NCI-H526 treated with DMSO at 0.1 percent for 48 hours (cell line): ENCODE measurements around the gene AP1B1.
A peak's percentile ranks its signal among the peaks of the same experiment; 100 is the strongest.

Experiments used
- DNase-seq: peaks from one replicate; lab custom pipeline; 2025; lab: John Stamatoyannopoulos, UW

The AP1B1 gene

DNA sequence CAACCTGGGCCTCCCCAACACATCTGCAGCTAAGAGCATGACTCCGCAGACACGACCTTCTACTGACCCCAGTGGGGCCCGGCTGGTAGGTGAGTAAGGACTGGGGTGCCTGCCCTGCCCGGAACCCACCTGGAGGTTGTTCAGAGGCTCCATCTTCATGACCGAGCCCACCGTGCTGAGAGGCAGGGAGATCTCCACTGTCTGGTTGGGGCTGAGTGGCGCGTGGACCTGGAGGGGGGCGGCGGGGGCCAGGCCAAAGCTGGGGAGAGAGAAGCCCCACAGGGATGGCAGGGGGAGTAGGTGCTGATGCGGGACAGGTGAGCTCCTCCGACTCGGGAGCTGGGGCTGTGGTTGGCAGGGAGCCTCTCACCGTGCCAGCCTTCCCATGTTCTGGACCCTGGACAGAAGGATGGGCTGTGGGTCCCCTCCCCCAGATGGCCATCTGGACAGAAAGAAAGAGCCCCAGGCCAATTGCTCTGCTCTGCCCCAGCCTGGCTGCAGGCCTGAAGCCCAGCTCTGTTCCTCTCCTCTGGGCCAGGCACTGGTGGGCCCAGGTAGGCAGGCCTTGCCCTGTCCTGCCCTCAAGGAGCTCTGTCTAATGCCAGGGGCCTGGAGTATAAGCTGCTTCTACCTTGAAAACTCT lies 56.6 kb downstream of the AP1B1 start:
- DNase-seq = no peak

DNA sequence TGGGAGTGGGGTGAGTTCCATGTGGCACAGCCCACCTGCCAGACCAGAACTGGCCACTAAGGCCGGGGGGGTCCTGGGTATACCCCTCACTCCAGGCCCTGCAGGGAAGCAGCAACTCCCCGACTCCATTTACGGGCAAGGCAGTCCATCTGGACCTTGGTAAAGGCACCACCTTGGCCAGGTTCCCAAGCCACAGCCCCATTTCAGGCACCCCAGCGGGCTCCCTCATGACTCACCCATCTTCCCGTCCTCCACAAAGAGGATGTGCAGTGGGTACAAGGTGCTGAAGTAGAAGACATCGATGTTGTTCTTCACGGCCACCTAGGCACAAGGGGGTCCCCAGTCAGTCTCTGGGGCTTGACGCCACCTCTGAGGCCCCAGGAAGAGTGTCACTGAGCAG lies 57.2 kb downstream of the AP1B1 start:
- DNase-seq = no peak

DNA sequence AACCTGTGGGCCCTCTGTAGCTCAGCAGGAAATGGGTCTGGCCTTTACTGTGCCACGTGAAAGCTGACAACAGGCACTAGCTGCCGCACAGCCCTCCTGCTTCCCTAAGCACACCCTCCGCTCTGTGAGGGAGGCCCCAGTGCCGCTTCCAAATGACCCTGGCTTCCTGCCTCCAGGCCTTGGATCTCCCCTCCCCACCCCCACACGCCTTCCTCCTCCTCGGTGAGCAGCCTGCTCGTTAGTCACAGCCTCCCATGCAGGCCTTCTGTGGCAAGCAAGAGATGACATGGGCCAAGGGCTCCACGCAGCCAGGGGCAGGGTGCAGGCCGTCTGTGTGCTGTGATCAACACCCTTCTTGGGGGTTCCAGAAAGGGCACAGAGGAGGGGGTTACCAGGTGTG lies 57.6 kb downstream of the AP1B1 start:
- DNase-seq = no peak

DNA sequence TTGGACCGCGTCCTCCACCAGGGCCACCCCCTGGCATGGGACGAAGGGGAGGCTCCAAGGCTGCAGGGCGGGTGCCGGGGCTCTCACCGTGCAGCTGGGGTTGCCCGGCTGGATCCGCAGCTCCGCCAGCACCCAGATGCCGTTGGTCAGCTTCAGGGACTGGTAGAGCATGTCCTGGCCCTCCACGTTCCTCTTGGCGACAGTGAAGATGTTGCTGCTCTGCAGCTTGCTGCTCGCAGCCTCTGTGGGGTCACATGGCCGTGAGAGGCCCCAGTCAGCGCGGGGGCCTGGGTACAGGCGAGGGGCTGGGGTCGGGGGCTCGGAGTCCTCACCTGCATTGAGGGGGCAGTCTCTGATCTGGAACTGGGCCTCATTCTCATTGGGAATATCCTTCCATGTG lies 58.1 kb downstream of the AP1B1 start:
- no peak for DNase-seq

DNA sequence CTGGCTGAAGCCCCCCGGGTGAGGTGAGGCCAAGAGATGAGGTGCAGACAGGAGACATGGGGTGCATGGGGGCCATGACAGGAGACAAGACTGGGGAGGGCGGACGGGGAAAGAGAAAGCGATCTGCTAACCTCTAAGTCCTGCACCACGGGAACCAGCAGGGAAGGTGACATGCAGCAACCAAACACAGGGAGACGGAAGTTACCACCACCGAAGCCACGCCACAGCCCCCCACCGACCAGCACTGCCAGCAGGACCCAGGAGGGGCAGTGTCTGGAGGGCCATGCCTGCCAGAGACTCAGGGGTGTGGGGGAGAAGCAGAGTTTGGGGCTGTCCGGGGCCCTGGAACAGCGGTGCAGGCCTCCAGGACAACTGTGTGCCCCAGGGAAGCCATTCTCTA lies 58.8 kb downstream of the AP1B1 start:
- no peak for DNase-seq

DNA sequence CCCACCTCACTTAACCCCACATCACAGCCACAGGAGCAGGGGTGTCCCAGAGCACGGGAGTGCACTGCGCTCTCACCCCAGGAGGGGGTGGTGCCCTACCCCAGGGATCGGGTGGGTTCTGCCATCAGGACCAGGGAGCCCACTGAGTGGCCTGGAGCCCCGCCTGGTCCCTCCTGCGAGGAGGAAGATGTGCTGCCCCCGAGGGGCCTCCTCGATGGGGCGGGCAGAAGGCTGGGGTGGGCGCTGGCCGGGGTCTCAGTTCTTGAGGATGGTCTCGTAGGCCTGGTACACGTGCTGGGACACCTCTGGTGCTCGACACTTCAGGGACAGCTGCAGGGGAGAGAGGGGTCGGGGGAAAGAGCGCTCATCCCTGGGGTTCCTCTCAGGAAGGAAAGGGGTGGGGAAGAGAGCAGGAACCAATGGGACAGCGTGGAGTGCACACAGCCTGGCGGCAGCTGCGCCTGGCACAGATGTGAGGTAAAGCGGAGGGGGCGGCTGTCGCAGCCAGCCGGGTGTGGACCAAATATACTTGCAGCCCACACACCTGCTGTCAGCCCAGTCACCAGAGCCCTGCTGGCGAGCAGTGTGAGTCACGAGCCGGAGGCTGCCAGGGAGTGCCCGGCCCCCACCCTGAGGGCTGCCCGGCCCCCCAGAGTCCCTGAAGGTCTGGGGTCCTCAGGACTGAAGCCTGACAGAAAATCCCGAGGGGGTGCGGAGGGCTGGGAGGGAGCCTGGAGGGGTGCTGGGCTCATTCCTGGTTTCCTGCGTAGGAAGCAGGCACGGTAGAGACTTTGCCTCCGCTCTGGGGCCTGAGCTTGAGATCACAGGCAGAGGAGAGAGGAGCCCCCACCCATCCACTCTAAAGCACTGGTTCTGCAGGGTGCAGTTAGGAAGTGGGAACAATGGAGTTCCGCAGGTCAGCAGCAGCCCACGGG lies 59.5 kb downstream of the AP1B1 start:
- DNase-seq = no peak

DNA sequence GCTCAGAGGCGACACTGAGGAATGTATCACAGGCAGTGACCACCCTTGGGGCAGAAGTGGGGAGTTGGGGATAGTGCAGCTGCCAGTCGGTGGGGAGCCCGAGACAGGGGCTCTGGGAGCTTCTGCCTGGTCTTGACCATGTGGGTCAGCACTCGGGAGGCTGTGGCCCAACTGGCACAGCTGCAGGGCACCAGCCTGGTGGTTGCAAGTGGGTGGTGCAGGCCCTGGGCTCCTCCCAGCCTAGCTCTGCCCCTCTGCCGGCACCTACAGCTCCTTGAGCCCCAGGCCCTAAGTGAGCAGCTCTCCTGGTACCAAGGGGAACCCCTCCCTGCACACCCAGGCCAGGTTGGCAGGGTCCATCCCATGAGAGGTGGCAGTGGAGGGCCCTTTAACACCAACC lies 60.3 kb downstream of the AP1B1 start:
- DNase-seq = no peak

DNA sequence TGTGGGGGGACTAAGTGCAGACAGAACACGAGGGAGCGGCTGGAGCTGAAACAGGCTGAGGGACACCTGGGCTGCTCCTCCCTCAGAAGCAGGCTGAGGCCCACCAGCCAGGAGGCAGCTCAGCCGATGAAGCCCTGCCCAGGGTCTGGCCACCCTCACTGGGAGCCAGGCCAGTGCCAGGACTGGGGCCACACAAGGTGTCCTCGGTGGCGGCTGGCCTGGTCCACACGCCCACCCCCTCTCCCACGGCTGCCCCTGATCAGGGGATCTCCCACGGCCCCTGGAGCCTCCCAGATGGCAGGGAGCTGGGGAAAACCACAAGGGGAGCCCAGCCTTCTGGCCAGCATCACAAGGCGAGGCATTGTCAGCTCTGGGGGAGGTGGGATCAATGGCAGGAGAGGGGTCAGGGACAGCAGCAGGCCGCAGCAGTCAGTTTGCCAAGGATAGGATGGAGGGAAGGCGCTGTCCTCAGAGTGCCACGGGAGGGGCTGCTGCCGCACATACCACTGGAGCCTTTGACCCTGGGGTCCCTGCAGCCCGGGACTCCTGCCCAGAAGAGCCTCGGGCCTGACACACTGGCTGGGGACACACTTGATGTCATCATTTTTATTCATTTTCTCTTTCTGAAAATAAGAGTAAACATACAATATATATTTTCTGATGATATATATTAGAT lies 61.1 kb downstream of the AP1B1 start:
- no peak for DNase-seq

DNA sequence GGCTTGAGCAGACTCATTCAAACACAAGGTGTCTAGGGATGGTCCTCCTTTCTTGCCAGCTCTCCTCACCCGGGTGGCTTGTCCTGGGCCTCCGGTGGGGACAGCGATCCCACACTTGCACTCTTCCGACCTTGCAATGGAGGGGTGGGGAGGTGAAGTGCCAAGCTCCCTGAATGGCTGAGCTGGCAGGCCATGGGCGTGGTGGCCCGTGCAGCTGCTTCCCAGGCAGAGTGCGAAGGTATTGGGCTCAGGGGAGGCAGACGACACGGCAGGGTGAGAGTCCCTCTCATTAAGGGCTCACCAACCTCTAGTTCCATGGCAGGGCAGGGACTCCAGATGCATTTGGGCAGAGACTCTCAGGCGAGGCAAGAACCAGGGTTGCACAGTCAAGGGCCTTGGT lies 61.9 kb downstream of the AP1B1 start:
- DNase-seq = no peak

DNA sequence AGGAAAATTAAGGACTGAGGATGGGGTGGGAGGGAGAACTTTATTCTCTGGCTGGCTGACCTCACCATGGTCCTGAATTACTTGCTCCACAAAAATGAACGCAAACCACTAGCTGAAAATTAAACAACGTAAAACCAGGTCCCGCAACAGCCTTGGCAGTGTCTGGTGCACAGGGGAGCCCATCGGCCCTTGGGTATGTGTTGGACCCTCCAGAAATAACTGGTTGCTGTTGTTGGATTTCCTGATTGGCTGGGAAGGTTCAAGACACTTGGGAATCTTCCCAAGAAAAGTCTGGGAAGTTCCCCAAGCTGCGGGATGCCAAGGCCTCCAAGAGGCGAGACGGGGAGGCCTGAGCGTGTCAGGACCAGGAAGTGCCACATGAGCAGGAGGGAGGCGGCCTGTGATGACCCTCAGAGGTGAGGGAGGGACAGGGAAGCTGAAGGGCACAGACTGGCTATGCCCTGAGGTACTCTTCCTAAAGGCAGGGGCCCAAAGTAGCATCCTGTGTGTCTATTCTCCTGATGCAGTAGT lies 62.5 kb downstream of the AP1B1 start:
- no peak for DNase-seq

DNA sequence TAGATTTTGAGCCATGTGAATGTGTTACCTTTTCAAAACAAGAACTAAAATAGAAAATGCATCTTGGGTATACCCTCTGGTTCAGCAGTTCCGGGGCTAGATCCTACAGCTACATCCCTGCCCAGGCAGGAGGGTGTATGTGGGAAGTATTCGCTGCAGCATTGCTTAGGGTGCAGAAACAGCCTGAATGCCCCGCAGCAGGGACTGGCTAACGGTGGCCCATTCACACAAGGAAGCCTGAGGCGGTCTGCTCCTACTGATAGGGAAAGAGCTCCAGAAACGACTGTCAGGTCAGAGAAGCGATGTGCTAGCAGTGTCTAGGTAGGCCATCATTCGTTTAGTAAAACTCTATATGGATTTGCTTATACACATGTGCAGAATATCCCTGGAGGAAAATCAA lies 63.0 kb downstream of the AP1B1 start:
- no peak for DNase-seq

DNA sequence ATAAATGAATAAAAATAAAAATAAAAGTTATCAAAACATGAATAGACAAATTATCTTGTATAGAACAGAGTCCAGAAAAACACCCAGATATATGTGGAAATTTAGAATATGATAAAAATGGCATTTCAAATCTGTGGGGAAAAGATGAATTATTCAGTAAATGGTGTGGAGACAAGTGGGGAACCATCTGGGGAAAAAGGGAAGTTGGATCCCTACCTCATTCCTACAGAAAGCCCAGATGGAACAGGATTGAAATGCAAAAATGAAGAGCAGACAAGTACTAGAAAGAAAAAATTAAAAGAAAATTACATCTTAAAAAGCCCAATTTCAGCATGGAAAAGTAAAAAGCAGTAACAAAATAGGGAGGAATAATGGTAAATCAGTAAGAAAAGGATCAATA lies 64.7 kb downstream of the AP1B1 start:
- no peak for DNase-seq

DNA sequence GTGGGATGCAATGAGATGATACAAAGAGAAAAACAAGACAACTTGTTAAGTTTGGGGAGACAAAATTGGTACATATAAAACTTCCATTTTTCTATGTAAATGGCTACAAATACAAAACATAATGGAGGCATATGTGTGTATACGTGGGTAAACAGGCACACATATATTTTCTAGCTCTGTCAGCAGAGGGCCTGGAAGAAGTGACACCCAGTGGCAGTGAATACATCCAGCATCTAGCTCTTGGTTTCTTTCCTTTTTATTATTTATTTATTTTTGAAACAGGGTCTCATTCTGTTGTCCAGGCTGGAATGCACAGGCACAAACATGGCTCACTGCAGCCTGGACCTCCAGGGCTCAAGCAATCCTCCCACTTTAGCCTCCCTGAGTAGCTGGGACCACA lies 67.8 kb downstream of the AP1B1 start:
- no peak for DNase-seq

DNA sequence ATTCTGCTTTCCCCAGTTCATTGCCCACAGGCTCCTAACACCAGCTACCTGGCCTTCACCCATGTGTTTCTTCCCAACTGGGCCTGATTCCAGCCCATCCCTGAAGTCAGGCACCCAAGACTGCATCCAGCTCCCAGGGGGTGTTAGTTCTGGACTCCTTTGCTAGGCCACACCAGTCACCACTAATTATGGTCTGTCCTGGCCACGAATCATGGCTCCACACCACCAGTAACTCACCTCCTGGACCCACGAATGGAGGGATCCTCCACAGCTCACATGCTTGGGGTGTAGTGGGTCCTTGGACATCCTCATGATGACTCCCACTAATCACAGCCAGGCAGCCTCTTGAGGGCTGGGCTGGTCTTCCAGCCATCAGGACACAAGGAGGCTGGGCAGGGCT lies 69.3 kb downstream of the AP1B1 start:
- no peak for DNase-seq

DNA sequence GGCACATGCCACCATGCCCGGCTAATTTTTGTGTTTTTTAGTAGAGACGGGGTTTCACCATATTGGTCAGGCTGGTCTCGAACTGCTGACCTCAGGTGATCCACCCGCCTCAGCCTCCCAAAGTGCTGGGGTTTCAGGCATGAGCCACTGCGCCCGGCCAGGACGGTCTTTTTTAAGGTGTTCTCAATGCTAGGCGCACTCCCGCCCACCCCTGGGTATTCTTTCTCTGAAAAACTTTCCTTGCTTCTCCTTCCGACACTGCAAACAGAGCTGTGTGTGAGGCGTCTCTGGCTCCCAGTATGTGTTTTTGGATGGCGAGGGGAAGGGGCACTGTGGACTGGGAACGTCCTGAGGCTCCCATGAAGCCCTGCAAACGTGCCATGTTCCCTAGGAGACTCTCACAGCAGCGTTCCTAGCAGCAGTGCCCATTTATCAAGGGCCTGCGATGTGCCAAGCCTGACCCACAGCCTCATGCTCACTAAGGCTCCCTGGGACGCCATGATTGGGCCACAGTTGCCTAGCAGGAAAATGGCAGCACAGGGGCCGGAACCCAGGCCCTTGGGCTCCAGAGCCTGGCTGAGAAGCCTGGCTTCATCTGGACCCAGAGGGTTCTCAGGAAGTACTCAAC lies 70.4 kb downstream of the AP1B1 start:
- no peak for DNase-seq

DNA sequence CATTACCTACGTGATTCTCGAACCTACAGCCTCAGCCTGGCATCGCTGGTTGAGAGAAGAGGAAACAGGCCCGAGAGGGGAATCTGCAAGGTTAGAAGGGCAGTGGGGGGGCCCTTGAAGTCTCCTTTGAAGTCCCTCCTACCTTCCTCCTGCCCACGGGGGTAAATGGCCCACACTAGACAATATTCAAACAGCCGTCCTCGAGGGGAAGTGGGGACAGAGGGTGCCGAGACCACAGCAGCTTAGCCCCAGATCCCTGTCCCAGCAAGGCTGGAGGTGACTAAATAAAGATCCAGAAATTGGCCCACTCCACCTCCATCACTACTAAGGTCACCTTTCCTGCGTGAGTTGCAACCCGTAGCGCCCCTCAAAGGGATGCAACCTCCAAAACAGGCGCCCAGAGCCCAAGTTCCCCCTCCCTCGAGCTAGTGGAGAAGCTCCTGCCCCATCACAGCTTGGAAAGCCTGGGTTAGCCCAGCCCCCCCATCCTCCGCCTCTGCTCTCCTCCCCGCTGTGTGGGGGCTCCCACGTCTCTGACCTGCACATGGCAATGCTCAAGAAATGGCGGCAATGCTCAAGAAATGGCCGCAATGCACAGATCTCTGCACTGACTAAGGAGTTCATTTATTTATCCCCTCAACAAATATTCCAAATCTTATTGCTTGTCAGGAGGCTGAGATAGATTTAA lies 72.1 kb downstream of the AP1B1 start:
- DNase-seq = no peak

DNA sequence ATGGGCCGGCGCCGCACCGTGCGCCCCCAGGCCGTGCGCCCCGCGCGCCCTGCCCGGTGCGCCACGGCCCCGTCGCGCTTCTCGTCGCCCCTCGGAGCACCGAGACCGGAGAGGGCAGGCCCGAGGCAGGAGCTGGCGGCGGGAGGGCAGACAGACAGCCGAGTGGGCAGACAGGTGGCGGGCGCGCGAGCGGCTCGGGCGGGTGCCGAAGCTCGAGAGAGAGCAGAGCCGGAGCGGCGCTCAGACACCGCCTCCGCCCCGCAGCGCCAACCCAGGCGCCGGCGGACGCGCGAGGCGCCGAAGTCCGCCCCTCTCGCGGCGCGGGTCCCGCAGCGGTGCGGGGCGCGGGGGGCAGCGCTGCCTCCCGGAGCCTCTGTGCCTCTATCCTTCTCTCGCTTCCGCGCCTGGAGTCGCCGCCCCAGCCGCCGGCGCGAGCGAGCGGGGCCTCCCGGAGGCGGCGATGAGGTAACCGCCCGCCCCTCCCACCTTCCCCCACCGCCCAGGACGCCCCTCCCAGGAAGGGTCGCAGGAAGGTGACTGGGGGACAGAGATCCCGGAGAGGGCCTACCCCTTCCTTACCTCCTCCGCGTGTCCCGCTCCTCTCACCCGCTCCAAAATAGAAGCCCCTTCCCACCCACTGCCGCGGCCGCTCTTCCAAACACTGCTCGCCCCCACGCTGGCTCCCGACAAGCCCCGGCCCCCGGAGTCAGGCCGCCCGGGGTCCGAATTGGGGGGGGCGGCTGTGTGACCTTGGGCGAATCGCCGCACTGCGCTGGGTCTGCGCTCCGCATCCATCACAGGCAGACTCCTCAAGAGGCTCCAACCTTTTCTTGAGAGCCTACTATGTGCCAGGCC lies 72.9 kb downstream of the AP1B1 start, which contains the start of gene RASL10A:
TSS of gene RASL10A (minus strand) at position 412 of the 855 bp plus-strand sequence. CDS start 451 bp downstream, outside the sequence.
- DNase-seq = no peak

DNA sequence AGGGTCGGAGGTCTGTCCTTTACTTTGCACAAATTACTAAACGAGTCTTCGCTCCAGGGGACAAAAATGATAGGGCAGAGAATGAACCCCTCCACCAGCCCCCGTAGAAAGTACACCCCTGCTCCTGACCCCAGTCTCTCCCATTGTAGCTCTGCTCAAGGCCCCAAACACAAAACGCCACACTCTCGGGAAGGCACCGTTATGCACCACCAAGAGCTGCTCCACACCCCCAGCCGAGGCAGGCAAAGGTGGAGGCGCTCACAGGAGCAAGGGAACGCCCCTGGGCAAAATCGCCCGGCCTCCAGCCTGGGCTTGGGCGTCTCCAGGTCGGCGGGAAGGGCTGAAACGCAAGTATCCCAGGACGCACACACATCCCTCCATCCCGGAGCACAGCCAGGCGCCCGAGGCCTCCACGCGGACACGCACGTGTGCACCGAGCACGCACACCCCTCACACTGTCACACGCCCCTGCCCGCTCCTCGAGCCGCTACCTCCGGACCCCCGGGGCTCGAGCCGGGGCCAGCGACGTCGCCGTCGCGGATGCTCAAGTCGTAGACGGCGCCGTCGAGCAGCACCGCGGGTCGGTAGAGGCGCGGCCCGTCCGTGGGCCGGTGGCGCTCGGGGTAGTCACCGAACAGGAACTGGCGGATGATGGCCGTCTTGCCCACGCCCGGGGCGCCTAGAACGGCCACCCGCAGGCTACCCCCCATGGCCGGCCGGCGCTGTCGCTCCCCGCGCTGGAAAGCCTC lies 73.7 kb downstream of the AP1B1 start:
- no peak for DNase-seq

DNA sequence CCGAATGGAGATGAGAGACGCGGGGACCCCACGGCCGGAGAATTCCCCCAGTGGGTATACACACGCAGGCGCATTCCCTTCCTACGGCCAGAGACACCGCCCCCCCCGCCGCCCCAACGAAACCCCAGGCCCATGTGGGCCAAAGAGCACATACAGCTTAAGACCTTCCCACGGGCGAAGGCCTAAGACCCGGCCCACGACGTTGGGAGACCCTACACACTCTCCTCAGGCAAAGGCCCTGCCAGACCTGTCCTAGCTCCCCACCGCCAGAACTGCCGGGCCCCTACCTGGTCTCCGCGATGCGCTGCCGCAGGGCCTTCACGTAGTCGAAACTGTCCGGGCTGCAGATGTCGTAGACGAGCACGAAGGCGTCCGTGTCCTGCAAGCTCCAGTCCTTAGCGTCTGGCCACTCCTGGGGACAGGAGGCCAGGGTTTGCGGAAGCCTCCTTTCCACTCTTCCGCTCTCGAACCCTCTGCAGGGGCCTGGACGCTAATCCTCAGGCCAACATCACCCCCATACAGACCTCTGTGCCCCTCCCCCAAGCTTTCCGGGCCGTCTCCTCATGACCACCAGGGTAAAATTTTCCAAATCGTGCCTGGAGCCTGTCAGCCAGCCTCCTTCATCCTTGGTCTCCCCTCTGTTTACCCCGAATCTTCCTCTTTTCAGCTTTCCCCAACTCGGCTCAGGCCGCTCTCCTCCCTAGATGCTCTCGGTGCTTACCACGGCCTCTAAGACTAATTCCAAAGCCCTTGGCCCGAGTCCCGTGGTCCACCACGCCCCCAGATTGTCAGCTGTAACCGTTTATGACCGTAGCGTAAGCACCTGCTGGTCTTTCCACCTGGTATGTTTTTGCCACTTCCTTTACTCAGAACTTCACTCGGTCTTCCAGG lies 74.5 kb downstream of the AP1B1 start:
- peak; percentile 13 for DNase-seq
